ENCODE data around the gene PEX26.

- no peak for TF ChIP-seq CTCF (IDR thresholded peaks at IDR 0.05)
- TF ChIP-seq POLR2A (IDR thresholded peaks at IDR 0.05) = no peak
Measured at GRCh38 chr22:18056161-18056666, 21.6 kb upstream of the PEX26 start.
